ENCODE data around the gene FAM9A.

- TF ChIP-seq, protein P1, sequence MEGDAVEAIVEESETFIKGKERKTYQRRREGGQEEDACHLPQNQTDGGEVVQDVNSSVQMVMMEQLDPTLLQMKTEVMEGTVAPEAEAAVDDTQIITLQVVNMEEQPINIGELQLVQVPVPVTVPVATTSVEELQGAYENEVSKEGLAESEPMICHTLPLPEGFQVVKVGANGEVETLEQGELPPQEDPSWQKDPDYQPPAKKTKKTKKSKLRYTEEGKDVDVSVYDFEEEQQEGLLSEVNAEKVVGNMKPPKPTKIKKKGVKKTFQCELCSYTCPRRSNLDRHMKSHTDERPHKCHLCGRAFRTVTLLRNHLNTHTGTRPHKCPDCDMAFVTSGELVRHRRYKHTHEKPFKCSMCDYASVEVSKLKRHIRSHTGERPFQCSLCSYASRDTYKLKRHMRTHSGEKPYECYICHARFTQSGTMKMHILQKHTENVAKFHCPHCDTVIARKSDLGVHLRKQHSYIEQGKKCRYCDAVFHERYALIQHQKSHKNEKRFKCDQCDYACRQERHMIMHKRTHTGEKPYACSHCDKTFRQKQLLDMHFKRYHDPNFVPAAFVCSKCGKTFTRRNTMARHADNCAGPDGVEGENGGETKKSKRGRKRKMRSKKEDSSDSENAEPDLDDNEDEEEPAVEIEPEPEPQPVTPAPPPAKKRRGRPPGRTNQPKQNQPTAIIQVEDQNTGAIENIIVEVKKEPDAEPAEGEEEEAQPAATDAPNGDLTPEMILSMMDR (IDR thresholded peaks at IDR 0.05) = no peak
- TF ChIP-seq EZH2 (IDR thresholded peaks at IDR 0.05; ENCODE audit: borderline replicate concordance, insufficient read depth, low read depth, low read length, poor library complexity, severe bottlenecking) = no peak
Observed at GRCh38 chrX:8773117-8773516, 28.1 kb downstream of the FAM9A start.
